Neural cell (in vitro differentiated cells): ENCODE measurements around the gene CYRIA.

Source experiments
- EP300 ChIP-seq: fragments of 450-650 bp; conservative IDR thresholded peaks from 2 replicates; pipeline ENCODE4 v1.6.1; 2014; ENCODE audit warnings: antibody characterized with exemption, mild to moderate bottlenecking, moderate library complexity; ENCODE audit not compliant: poor library complexity, severe bottlenecking
- EZH2 ChIP-seq: fragments of 200-600, 300-800 bp; shearing (Covaris generic), sonication (generic); IDR thresholded peaks from 2 replicates; pipeline ENCODE4 v1.6.1; 2014; ENCODE audit warnings: antibody characterized with exemption, low read length, borderline replicate concordance, mild to moderate bottlenecking; ENCODE audit not compliant: insufficient read depth, poor library complexity, severe bottlenecking
- MXI1 ChIP-seq: fragments of 450-650 bp; conservative IDR thresholded peaks from 2 replicates; pipeline ENCODE4 v1.6.1; 2014; ENCODE audit warnings: antibody characterized with exemption, mild to moderate bottlenecking; ENCODE audit not compliant: poor library complexity, severe bottlenecking
- POLR2AphosphoS5 ChIP-seq: IDR thresholded peaks from 2 replicates; pipeline ENCODE4 v1.6.1; 2012
- SMC3 ChIP-seq: fragments of 450-650 bp; conservative IDR thresholded peaks from 2 replicates; pipeline ENCODE4 v1.6.1; 2014; ENCODE audit warnings: antibody characterized with exemption, mild to moderate bottlenecking, moderate library complexity; ENCODE audit not compliant: poor library complexity
- TF ChIP-seq, protein P1 (sequence below): IDR thresholded peaks from 2 replicates; pipeline ENCODE4 v1.6.1; 2012; ENCODE audit warnings: borderline replicate concordance
- TF ChIP-seq, protein P2 (sequence below): fragments of 450-650 bp; IDR thresholded peaks from 2 replicates; pipeline ENCODE4 v1.5.1; 2014; ENCODE audit warnings: antibody characterized with exemption, mild to moderate bottlenecking, moderate library complexity; ENCODE audit not compliant: poor library complexity, severe bottlenecking

DNA sequence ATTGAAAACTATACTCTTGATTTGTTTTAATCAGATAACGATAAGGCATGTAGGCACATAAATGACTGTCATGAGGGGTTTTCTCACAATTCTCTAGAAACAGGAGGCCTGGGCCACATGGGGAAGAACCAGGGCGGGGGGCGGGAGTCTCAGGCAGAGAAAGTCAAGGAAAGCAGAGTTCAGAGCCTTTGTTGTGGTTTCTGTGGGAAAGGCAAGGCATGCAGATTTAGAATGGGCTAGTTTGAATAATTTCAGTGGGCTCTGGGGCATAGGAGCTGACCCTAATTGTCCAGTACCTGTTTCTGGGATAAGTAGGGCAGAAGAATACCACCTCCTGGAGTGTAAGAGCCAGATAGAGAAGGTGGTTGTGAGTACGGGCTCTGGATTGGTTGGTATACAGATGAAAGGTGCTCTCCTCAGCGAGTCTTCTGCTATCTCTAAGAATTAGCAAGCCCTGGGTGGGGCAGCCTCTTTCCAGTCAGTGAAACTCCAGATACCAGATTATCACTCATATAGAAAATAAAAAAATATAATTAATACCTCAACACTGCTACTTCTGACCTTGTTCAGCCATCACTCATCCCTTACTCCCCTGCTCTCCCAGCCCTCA lies 41.5 kb upstream of the CYRIA start:
- no peak for TF ChIP-seq POLR2AphosphoS5
- TF ChIP-seq, protein P1, sequence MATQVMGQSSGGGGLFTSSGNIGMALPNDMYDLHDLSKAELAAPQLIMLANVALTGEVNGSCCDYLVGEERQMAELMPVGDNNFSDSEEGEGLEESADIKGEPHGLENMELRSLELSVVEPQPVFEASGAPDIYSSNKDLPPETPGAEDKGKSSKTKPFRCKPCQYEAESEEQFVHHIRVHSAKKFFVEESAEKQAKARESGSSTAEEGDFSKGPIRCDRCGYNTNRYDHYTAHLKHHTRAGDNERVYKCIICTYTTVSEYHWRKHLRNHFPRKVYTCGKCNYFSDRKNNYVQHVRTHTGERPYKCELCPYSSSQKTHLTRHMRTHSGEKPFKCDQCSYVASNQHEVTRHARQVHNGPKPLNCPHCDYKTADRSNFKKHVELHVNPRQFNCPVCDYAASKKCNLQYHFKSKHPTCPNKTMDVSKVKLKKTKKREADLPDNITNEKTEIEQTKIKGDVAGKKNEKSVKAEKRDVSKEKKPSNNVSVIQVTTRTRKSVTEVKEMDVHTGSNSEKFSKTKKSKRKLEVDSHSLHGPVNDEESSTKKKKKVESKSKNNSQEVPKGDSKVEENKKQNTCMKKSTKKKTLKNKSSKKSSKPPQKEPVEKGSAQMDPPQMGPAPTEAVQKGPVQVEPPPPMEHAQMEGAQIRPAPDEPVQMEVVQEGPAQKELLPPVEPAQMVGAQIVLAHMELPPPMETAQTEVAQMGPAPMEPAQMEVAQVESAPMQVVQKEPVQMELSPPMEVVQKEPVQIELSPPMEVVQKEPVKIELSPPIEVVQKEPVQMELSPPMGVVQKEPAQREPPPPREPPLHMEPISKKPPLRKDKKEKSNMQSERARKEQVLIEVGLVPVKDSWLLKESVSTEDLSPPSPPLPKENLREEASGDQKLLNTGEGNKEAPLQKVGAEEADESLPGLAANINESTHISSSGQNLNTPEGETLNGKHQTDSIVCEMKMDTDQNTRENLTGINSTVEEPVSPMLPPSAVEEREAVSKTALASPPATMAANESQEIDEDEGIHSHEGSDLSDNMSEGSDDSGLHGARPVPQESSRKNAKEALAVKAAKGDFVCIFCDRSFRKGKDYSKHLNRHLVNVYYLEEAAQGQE: no peak
- TF ChIP-seq EZH2: no peak
- TF ChIP-seq, protein P2, sequence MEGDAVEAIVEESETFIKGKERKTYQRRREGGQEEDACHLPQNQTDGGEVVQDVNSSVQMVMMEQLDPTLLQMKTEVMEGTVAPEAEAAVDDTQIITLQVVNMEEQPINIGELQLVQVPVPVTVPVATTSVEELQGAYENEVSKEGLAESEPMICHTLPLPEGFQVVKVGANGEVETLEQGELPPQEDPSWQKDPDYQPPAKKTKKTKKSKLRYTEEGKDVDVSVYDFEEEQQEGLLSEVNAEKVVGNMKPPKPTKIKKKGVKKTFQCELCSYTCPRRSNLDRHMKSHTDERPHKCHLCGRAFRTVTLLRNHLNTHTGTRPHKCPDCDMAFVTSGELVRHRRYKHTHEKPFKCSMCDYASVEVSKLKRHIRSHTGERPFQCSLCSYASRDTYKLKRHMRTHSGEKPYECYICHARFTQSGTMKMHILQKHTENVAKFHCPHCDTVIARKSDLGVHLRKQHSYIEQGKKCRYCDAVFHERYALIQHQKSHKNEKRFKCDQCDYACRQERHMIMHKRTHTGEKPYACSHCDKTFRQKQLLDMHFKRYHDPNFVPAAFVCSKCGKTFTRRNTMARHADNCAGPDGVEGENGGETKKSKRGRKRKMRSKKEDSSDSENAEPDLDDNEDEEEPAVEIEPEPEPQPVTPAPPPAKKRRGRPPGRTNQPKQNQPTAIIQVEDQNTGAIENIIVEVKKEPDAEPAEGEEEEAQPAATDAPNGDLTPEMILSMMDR: no peak
- no peak for TF ChIP-seq SMC3
- TF ChIP-seq MXI1: no peak
- no peak for TF ChIP-seq EP300
